ENCODE results near the gene MAP7.

Gene MAP7

DNA sequence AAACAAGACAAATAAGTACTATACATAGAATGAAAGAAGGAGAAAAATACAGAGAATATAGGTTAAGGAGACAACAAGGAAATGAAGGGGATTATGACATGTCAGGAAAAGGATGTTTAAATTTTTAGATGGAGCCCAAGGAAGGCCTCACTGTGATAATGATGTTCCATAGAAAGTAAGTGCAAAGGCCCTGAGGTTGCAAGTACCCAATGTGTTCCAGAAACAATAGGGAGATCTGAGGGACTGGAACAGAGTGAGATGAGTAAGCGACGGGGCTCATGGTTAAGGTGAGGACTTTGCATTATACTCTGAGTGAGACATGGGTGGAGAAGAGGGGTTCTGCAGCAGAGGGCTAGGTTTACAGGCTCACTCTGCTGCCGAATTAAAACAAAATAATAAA, 137.8 kb downstream of the MAP7 start:
- TF ChIP-seq, protein P1, sequence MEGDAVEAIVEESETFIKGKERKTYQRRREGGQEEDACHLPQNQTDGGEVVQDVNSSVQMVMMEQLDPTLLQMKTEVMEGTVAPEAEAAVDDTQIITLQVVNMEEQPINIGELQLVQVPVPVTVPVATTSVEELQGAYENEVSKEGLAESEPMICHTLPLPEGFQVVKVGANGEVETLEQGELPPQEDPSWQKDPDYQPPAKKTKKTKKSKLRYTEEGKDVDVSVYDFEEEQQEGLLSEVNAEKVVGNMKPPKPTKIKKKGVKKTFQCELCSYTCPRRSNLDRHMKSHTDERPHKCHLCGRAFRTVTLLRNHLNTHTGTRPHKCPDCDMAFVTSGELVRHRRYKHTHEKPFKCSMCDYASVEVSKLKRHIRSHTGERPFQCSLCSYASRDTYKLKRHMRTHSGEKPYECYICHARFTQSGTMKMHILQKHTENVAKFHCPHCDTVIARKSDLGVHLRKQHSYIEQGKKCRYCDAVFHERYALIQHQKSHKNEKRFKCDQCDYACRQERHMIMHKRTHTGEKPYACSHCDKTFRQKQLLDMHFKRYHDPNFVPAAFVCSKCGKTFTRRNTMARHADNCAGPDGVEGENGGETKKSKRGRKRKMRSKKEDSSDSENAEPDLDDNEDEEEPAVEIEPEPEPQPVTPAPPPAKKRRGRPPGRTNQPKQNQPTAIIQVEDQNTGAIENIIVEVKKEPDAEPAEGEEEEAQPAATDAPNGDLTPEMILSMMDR (IDR thresholded peaks at IDR 0.05; ENCODE audit: low read depth, low read length, missing control alignments) = no peak
- no peak overlapping the region for H3K27ac ChIP-seq
- H3K27me3 ChIP-seq (replicated peaks) = no peaks in the 10 kb centered on the region

DNA sequence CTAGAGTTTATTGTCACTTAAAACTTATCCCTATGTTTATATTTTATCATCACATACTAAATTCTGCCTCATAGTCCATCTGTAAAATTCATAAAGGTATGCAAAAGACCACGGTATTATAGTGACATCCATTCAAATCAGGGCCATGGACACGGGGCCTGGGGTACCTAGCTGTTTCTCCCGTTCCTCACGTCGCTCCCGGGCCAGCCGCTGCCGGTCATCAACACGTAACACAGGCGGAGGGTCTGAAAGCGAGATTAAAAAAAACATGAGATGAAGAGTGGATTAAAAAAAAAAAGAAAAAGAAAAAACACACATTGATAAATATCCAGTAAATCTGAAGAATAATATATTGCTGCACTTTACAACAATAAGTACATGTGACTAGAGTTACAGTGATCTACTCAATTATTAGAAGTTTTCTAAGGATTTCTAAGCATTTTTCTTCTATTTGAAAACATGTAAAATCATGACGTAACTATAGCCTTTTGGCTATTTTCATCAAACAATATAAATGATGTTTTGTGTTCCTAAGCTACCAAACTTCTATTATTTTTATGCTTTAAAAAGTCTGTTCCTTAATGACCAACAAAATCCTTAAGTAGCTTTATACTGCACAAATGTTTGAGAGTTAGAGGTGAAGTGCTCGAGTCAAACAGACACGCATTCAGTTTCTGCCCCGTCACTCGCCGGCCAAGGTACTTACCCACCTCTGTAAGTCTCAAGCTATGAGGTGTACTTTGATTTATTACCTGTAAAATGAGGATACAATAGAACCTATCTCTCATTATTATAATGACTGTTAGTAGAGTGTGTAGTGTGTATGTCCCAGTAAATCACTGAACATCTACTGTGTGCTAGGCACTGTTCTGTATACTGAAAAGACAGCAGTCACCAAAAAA, 138.5 kb downstream of the MAP7 start:
- in situ Hi-C loops (cut with HindIII; ENCODE audit: low pct_ligation_motif_present, low sequenced_read_pairs) = no loop called here
- no peaks in the 10 kb centered on the region for H3K27me3 ChIP-seq (replicated peaks)
- H3K36me3 ChIP-seq (replicated peaks) = no peaks in the 10 kb centered on the region
- H3K27ac ChIP-seq = no peak overlapping the region
- no peak overlapping the region for H3K4me3 ChIP-seq (ENCODE audit: low read depth, low read length)
- no peak for DNase-seq
- TF ChIP-seq, protein P1 (IDR thresholded peaks at IDR 0.05; ENCODE audit: low read depth, low read length, missing control alignments) = no peak

More for the DNA sequence above, 137.8 kb downstream of the MAP7 start:
- no peaks in the 10 kb centered on the region for H3K36me3 ChIP-seq (replicated peaks)
- no peak overlapping the region for H3K4me3 ChIP-seq (ENCODE audit: low read depth, low read length)
- DNase-seq = no peak
- in situ Hi-C loops (cut with HindIII; ENCODE audit: low pct_ligation_motif_present, low sequenced_read_pairs) = no loop called here

DNA sequence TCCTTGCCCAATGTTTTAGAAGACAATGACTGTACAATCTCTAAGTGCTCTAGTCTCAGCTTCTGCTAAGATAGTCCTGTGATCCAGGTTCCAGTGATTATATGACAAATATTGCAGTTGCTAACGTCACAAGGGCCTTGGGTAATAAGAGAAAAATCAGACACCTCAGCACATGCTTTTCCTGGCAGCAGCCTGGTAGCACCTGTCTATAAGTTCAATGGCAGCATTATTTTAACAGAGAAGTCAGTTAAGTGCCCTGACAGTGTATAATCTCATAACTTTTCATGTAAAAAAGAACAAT, 139.2 kb downstream of the MAP7 start:
- in situ Hi-C loops (cut with HindIII; ENCODE audit: low pct_ligation_motif_present, low sequenced_read_pairs) = no loop called here
- H3K4me3 ChIP-seq (ENCODE audit: low read depth, low read length) = no peak overlapping the region
- DNase-seq = no peak
- TF ChIP-seq, protein P1 (IDR thresholded peaks at IDR 0.05; ENCODE audit: low read depth, low read length, missing control alignments) = no peak
- H3K36me3 ChIP-seq (replicated peaks) = no peaks in the 10 kb centered on the region
- H3K27ac ChIP-seq = no peak overlapping the region
- no peaks in the 10 kb centered on the region for H3K27me3 ChIP-seq (replicated peaks)

DNA sequence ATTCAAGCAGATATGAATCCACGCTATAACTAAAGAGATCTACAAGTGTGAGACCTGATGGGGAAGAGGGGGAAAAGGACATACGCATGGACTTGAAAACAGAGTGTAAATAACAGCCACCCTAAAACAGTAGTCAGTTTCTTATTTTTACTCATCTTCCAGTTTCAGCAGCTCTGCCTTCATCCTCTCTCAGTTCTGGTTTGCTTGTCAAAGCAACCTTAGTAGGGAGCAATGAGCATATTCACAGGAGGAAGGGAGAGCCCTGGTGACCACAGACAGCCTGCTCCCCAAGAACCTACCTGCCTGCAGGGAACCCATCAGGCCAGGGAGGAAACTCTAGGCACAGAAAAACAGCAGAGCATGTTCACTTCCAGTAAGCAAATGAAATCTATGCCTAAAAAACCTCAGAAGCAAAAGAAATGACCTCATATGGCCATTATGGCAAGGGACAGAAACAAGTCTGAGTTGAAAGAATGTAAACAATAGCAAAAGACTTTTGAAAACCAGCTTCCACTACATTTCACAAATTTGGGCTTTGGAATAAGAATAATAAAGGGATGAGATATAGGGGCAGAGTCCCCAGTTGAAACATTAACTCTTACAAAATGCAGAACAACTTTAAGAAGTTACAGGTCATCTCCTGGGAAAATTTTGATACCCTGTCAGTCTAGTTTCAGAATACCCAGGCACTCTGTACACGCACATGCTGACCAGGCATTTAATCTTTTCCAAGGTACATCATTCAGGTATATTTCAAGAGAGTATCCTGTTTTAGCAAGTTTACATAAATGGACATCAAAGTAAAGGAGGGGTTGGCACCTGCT, 139.8 kb downstream of the MAP7 start:
- Histone ChIP-seq H3K27me3 (replicated peaks) (no peaks in the 10 kb centered on the region), H3K27ac (no peak overlapping the region), H3K4me3 (ENCODE audit: low read depth, low read length) (no peak overlapping the region), H3K36me3 (replicated peaks) (no peaks in the 10 kb centered on the region)
- in situ Hi-C loops (cut with HindIII; ENCODE audit: low pct_ligation_motif_present, low sequenced_read_pairs) = no loop called here
- DNase-seq = no peak
- TF ChIP-seq, protein P1 (IDR thresholded peaks at IDR 0.05; ENCODE audit: low read depth, low read length, missing control alignments) = no peak

DNA sequence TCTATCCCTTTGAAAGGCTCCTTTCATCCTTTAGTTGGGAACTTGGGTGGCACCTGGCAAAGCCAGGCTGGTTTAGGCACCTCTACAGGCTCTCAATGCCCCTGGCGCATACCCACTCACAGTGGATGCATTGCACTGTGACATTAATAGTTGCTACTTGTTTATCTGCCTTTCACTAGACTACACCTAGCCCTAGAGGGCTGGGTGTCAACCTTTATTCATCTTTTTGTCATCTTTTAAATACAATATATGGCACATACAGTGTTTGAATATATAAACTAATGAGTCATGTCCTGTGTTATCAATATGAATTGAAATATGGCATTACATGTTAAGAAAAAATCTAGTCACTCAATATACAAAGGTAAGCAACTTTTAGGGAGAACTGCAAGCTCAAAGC, 140.6 kb downstream of the MAP7 start:
- Histone ChIP-seq H3K36me3 (replicated peaks) (no peaks in the 10 kb centered on the region), H3K4me3 (ENCODE audit: low read depth, low read length) (no peak overlapping the region), H3K27me3 (replicated peaks) (no peaks in the 10 kb centered on the region), H3K27ac (no peak overlapping the region)
- TF ChIP-seq, protein P1 (IDR thresholded peaks at IDR 0.05; ENCODE audit: low read depth, low read length, missing control alignments) = no peak
- in situ Hi-C loops (cut with HindIII; ENCODE audit: low pct_ligation_motif_present, low sequenced_read_pairs) = no loop called here
- no peak for DNase-seq

Measured in brain microvascular endothelial cell (primary cell).